HTR-8/SVneo (cell line): ENCODE results near the gene TAF3.

ENCODE experiments used
- DNase-seq: peaks from one replicate; pipeline ENCODE4 v3.0.0; 2011; ENCODE audit warnings: low spot score, mixed read lengths; ENCODE audit not compliant: insufficient read length
- FAIRE-seq: peaks from 2 replicates; lab custom pipeline; 2011; peaks lifted over from hg19 to GRCh38; lab: Jason Lieb, UNC

Gene TAF3

DNA sequence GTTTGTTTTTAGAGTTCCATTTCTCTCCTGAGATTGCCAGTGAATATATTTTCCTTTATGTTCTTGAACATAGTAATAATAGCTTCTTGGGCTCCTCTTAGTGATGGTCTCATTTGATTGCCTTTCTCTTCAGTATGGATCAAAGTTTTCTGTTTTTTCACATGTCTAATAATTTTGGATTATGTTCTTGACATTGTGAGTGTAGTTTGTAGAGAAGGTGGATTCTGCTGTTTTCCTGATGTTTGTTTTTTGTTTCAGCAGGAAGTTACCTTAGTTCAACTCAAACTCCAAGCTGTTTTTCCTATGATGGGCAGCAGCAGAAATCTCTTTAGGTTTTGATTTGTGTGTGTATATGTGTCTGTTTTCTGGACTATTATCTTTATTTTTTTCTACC, 43.8 kb downstream of the TAF3 start:
- FAIRE-seq (no peak), DNase-seq (no peak)

DNA sequence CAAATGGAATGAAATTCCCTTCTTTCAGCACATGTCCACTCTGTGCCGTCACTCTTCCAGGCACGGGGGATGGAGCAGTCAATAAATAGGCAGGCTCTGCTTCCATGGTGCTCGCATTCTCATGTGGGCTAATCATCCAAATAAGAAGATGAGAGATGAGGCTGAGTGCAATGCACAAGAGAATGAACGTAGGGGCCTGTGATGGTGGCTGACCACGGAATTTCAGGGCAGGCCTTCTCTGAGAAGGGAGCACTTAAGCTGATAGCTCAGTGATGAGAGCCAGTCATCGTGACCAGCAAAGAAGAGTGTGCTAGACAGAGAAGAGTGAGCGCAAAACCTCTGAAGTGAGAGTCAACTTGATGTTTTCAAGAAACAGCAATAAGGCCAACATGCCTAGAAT, 47.9 kb downstream of the TAF3 start:
- DNase-seq (no peak), FAIRE-seq (no peak)

DNA sequence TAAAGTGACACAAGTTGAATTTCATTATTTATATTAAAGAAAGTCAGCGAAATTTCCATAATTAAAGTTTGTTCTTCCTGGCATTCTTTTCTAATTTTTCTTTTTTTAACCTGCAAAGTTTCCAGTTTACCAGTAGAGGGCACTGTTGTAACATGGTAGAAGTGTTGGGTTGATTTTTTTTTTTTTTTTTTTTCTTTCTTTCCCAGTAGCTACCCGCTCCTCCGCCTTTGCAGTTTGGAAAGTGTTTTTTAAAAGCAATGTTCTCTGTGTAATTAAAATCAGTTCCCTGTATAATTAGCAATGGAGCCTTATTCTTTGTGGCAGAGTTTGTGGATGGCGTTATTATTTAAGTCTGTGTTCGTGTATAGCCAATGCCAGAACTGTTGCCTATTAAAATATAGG, 53.7 kb downstream of the TAF3 start:
- DNase-seq, result peak; percentile 19
- FAIRE-seq, result no peak

DNA sequence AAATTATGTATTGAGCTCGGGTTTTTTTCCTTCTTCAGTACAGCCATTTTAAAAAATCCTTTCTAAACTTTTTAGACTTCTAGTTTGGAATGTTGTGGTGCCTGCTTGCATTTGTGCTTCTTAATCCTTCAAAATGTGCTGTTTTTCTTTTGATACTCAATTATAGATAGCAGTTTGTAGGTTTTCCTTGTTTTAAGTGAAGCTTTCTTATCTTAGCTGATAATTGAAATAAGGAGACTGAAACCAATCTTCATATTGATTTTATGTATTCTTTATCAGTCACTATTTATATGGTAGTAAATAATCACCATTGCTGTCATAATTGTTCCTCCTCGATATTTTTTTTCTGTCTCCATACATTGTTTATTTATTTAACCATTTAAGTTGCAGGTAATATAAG, 56.6 kb downstream of the TAF3 start:
- no peak for FAIRE-seq
- DNase-seq, result no peak

DNA sequence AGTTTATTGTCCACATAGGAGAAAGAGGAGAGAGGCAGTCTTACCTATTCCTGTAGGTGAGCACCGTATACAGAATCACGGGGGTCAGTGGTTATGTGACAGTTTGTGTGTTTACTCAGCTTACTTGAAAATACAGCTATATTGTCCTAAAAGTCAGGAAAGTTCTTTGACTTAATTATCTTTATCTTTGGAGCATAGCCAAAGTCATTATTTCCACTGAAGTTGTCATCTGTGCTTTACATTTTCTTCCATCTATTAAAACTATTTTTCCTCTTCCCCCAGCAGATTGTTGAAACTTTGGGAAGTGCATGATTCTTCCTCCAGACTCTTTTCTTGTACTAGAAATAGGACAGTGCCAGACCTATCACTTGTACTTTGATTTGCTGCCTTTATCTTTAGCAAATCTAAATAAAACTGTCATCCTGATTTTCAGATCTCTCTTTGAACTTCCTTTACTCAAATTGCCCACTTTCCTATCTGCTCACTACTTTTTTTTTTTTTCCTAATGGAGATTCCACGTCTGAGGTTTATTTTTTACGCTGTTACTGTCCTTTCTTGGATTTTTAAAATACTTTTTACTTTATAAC, 58.3 kb downstream of the TAF3 start:
- FAIRE-seq (no peak), DNase-seq (no peak)

GRCh38 chr10:7881119-7881518, 62.8 kb downstream of the TAF3 start:
- FAIRE-seq, result no peak

DNA sequence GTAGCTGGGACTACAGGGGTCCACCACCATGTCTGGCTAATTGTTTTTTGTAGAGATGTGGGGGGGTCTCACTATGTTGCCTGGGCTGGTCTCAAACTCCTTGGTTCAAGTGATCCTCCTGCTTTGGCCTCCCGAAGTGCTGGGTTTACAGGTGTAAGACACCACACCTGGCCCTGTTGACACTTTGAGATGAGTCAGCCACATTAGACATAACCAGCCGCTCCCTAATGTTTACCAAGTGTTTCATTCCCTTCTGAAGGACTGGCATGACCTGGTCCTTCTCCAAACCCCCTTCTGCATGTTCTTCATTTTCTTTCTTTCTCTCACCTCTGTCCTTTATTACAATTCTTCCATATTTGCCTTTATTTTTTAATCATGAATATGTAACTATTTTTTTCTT, 67.8 kb downstream of the TAF3 start:
- no peak for FAIRE-seq
- no peak for DNase-seq

More at GRCh38 chr10:7881119-7881518, 62.8 kb downstream of the TAF3 start:
- DNase-seq, result no peak

GRCh38 chr10:7887174-7887816, 69.0 kb downstream of the TAF3 start:
- peak; percentile 11 for DNase-seq
- FAIRE-seq, result no peak

DNA sequence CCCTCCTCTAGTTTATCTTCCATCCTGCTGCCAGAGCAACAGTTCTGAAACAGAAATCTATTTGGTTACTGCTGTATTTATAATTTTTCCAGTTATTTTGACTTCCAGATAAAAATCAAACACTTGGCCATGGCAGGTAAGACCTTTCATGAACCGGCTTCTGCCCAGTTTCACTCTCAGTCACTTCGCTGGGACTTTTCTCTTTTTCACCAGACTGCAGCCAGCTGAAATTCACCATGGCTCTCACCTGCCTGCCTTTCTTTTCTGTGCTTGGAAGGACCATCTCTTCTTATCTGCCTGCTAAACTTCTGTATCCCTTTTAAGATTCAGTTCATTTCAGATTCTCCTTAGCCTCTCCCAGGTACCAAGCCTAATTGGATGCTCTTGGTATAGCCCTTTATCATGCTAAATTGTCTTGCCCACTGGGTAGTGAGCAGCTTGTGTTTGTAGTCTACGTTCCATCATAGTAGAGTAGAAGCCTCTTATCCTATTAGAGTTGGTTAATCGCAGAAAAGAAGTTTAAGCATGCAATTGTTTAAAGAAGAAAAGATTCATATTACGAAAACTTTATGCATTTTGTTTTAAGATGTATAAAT, 71.7 kb downstream of the TAF3 start:
- FAIRE-seq, result no peak

DNA sequence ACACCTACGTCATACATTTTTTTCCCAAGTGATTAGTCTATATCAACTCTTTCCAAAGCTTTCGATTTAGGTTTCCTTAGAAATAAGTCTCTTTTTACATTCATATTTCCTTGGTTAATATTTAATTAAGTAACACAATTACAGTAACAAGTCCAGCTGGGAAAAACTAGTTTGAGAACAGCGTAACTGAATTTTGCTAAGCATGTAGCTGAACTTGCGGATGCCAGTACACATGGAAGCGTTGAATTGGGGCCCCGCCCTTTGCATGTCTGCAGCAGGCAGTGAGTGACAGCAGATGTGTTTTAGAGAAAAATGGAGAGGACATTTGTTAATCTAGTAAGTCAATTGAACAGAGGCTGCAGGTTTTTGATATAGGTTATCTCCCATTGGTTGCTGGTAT, 72.5 kb downstream of the TAF3 start:
- no peak for DNase-seq
- FAIRE-seq, result no peak

More for the DNA sequence above, 71.7 kb downstream of the TAF3 start:
- DNase-seq, result no peak

- FAIRE-seq (no peak), DNase-seq (no peak)
These were observed 73.3 kb downstream of the TAF3 start for GRCh38 chr10:7891634-7892033.

- no peak for FAIRE-seq
These were observed 73.8 kb downstream of the TAF3 start for GRCh38 chr10:7892146-7892545.

DNA sequence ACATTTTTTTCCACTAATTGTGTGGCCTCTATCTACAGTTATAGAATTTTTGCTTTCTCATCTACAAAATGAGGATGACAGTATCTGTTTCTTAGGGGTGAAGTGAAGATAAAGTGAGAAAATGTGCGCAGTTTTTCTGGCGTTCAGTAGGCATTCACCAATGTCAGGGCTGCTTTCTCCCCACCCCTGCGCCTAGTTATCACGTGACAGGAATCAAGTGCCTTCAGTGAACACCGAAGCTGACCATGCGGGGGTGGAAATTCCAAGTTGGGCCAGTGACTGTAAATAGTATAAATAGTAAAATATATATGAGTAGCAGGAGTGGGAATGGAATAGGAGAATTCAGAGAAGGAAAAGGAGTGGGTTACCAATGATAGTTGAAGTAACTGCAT, 77.4 kb downstream of the TAF3 start:
- DNase-seq (no peak), FAIRE-seq (no peak)

More at GRCh38 chr10:7892146-7892545, 73.8 kb downstream of the TAF3 start:
- no peak for DNase-seq

DNA sequence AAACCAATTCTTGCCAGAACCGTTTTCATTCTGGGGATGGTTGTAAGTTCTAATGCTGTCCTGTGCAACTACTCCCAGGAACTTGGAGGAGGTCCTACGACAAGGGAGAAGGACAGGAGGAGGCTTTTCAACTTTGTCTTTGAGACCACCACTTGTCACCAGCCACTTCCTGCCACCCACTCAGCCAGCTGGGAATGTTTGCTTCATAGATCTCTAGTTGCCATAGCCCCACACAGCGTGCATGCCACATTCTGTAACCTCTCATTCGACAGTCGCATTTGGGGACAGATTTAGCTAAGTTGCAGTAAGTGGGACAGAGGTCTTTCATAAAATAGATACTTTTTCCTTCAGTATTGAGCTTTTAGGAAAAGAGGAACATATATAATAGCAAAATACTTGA, 78.0 kb downstream of the TAF3 start:
- no peak for FAIRE-seq
- no peak for DNase-seq

GRCh38 chr10:7901256-7901655, 83.0 kb downstream of the TAF3 start:
- DNase-seq (no peak), FAIRE-seq (no peak)

DNA sequence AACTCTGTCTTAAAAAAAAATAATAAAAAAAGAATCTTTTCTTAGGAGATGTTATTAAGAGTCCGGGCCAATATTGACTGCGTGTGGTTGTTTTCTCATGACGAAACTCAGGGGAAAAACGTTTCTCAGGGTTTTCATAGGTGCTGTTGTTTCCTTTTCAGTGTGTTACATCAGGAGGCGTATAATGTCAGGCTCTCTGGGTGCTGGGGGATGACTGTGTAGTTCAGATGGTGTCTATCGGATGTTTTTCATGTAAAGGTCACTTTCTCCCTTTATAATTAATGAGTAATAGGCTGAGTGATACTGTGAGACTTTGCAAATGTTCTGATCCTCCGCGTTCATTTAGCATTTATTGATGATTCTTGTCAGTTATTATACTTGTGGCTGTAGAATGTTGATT, 84.1 kb downstream of the TAF3 start:
- DNase-seq, result no peak
- FAIRE-seq, result no peak

DNA sequence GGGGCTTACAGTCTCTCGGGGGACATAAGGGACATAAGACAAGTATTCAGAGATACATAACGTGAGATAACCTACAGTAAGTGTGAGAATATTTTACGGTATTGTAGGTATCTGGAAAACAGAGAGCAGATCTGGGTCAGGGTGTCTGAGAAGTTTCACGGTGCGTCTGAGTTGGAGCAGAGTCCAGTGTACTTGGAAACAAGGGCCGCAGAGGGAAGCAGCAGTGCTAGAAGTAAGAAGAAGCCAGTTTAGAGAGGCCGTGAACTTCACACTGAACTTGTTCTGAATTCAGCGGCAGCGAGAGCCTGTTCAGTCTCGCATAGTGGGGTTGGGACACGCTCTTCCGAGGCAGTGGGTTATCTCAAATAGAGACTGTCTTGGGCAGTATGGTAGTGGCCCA, 85.5 kb downstream of the TAF3 start:
- no peak for DNase-seq
- FAIRE-seq, result no peak

DNA sequence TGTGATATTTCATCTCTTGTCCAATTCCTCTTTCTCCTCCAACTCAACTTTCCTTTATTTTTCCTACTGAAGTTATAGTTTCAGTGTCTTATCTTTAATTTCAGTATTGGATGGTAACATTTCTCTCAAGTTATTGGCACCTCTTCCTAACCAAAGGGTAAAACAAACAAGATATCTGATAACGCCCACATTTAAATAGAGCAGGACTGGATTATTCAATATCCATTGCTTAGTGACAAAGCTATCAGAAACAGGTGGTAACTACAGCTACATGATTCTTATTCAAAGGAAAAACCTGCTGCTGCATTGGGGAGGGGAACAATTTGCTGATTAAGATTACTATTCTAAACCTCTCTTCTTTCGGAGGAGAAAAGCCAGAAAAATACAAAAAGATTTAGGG, 87.8 kb downstream of the TAF3 start:
- no peak for FAIRE-seq
- DNase-seq, result no peak

GRCh38 chr10:7908541-7909210, 90.4 kb downstream of the TAF3 start:
- FAIRE-seq (no peak), DNase-seq (no peak)

- FAIRE-seq, result no peak
- no peak for DNase-seq
These were observed 95.0 kb downstream of the TAF3 start for GRCh38 chr10:7913126-7913872.
